ENCODE results near the gene TNFRSF17.
"Not testable (repeated sequence)": the region's sequence is repeated elsewhere in the genome, so short reads cannot be mapped to it uniquely, and the experiment has no call there.

The TNFRSF17 gene

DNA sequence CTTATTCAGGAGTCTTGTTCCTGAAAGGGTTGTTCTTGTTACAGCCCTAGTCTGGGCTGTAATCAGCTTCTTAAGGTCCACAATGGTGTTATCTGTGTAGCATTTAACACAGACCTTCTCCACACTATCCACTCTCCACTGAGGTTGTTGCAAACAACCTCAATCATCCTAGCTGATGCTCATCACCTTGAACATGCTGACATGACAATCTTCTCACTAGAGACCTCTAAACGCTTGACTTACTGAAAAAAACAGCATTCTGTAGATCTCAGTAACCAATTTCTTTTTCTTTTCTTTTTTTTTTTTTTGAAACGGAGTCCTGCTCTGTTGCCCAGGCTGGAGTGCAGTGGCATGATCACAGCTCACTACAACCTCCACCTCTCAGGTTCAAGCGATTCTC is 3.6 kb downstream of the TNFRSF17 start:
- in situ Hi-C loops (cut with MboI; ENCODE audit: low sequenced_read_pairs) = no loop called here

DNA sequence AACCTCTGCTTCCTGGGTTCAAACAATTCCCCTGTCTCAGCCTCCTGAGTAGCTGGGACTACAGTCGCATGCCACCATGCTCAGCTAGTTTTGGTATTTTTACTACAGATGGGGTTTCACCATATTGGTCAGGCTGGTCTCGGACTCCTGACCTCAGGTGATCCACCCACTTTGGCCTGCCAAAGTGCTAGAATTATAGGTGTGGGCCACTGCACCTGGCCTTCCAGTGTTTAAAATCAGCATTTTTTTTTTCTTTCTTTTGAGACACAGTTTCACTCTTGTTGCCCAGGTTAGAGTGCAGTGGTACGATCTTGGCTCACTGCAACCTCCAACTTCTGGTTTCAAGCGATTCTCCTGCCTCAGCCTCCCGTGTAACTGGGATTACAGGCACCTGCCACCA is 5.3 kb downstream of the TNFRSF17 start:
- in situ Hi-C loops (cut with MboI; ENCODE audit: low sequenced_read_pairs) = not testable (repeated sequence)

DNA sequence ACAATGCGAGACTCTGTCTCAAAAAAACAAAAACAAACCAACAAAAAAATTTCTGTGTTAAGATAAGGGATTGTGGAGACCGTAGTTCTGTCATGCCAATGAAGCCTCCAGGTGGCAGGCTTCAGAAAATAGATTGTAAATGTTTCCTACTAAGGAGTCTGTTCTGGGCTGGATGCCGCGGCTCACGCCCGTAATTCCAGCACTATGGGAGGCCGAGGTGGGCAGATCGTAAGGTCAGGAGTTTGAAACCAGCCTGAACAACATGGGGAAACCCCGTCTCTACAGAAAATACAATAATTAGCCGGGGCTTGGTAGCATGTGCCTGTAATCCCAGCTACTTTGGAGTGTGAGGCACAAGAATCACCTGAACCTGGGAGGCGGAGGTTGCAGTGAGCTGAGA is 7.1 kb downstream of the TNFRSF17 start:
- in situ Hi-C loops (cut with MboI; ENCODE audit: low sequenced_read_pairs) = no loop called here

DNA sequence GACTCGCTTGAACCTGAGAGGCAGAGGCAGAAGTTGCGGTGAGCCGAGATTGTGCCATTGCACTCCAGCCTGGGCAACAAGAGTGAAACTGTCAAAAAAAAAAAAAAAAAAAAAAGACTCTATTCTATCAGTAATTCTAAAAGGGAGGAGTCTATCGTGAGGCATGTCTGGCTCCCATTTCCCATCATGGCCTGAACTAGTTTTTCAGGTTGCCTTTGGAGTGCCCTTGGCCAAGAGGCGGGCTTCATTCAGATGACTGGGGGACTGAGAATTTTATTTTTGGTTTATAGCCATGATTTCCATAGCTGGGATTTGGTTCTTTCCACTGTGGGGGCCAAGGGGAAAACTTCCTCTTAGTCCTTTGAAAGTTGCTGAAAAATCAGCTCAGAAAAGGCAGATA is 8.1 kb downstream of the TNFRSF17 start:
- in situ Hi-C loops (cut with MboI; ENCODE audit: low sequenced_read_pairs) = no loop called here

DNA sequence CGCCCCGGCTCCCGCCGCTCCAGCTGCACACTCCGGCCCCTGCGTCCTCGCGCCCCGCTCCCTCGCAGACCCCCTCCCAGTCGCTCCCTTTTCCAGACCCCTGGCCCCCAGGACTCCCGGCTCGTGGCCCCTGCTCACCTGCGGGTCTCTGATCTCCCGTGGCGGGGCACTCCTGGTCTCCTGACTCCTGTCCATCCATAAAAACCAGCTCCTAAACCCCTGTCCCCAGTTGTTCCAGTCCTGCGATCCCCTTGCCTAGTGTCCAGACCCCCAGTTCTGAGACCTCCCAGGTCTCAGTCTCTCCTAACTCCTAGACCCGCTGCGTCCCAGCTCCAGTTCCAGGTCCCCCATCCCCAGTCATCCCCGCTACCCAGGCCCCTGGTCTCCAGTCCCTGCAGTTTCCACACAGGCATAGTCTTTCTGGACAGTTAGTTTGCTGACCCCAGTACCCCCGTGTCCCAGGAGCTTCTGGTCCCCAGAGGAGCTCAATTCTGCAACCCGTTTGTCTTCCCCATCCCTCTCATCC is 11.9 kb downstream of the TNFRSF17 start:
- in situ Hi-C loops (cut with MboI; ENCODE audit: low sequenced_read_pairs) = no loop called here

DNA sequence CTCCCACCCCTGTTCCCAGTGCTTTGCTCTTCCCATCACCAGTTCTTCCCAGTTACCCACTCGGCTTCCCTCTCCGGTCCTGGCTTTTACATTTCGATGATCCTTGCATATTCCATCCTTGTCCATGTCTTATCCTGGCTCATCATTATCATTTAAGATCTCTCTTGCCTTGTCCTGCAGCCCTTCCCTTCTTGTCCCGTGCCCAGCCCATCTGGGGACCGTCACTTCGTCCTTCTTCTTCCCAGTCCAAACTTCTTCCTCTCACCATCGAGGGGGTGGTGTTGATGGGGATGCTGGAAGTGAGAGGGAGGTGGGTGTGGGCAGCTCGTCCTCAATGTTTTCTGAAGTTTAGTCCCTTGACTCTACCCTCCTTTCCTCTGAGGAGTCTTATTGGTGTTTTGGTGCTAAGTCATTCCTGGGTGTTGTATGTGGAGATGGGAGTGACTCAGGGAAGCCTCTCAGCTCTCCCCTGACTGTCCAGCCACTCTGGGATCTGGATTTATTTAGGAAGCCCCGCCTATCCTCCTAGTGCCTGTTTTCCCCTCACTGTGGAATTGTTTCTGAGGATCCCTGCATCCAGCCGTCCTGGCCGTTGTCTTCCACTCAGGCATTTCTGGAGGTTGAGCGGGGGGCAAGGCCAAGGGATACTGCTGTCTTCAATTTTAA is 12.5 kb downstream of the TNFRSF17 start:
- in situ Hi-C loops (cut with MboI; ENCODE audit: low sequenced_read_pairs) = no loop called here

DNA sequence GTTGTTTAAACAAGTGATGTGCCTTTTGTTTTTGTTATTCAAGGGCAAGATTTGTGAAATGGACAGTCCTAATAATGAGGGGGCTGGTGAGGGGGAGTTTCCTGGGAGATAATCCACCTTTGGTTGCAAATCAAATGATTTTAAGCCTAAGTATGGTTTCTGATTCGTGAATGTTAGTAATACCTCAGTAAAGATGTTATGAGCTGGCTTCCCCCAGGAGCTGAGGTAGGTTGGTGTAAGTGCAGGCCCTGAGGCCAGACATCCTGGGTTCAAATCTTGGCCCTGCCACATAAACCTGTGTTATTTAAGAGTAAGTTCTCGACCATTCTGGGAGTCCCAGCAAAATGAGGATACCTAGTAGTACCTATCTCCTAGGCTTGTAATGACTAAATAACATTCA is 13.1 kb downstream of the TNFRSF17 start:
- in situ Hi-C loops (cut with MboI; ENCODE audit: low sequenced_read_pairs) = no loop called here

DNA sequence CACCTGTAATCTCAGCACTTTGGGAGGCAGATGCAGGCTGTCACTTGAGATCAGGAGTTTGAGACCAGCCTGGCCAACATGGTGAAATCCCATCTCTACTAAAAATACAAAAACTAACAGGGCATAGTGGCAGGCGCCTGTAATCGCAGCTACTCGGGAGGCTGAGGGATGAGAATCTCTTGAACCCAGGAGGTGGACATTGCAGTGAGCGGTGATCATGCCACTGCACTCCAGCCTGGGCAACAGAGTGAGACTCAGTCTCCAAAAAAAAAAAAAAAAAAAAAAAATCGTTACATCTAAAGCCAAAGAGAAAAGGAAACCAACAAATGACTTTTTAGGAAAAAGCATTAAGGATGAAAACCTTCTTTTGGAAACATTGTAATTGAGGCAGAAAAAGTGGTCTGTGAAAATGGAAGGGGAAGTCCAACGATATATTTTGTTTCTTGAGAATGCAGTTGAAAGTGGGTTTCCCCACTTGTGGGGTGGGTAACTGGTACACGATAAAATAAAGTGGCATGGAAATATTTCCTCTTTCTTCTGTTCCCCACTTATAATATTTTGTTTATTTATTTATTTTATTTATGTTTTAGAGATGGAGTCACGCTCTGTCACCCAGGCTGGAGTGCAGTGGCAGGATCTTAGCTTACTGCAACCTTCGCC is 14.1 kb downstream of the TNFRSF17 start:
- in situ Hi-C loops (cut with MboI; ENCODE audit: low sequenced_read_pairs) = no loop called here

DNA sequence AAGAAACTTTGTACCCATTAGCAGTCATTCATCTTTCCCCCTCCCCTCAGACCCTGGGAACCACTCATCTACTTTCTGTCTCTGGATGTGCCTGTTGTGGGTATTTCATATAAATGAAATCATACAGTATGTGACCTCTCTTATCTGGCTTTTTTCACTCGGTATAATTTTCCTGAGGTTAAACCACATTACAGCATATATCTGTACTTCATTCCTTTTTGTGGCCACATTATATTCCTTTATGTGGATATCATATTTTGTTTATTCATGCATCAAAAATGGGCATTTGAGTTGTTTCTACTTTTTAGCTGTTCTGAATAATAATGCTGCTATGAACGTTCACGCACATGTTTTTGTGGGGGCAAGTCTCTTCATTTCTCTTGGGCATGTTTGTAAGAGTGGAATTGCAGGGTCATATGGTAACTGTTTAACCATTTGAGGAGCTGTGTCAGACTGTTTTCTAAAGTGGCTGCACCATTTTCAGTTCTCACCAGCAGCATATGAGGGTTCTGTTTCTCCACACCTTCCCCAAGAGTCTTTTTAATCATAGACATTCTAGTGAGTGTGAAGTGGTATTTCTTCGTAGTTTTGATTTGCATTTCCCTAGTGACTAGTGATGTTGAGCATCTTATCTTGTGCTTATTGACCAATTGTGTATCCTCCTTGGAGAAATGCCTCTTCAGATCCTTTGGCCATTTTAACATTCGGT is 15.3 kb downstream of the TNFRSF17 start:
- in situ Hi-C loops (cut with MboI; ENCODE audit: low sequenced_read_pairs) = no loop called here

DNA sequence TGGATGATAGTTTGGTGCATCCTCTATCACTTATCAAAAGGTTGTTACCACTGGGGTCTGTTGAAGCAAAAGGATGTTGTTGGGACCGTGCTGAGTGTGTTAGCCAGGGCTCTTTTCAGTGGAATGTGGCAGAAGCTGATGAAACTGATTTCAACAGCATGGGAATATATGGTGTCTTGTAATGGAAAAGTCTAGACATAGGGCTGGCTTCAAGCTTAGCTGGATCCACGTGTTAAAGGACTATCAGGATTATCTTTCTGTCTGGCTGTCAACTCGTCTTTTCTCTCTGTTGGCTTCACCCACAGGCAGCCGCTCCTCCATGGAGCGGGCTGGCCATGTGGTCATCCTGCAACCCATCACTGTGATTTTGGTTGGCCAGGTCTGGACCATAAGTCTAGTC is 20.2 kb downstream of the TNFRSF17 start:
- in situ Hi-C loops (cut with MboI; ENCODE audit: low sequenced_read_pairs) = no loop called here

DNA sequence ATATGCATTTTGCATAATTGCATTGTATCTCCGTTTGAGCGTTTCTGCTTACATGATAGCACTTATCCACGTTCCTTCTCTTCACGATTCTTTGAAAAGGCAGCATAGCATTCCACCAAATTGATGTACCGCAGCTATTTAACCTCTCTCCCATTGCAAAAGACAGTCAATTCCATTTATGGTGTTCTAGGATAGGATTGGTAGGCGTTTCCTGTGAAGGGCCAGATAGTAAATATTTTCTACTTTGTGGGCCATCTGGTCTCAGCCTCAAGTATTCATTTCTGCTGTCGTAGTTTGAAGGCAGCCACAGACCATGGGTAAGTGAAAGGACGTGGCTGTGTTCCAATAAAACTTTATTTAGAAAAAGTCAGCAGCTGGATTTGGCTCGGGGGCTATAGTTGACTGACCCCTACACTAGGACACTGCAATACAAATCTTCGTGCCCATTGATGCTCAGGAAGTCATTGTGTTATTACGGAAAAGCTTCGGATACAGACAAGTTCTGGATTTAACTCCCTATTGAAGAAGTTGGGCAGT is 21.6 kb downstream of the TNFRSF17 start:
- in situ Hi-C loops (cut with MboI; ENCODE audit: low sequenced_read_pairs) = no loop called here

DNA sequence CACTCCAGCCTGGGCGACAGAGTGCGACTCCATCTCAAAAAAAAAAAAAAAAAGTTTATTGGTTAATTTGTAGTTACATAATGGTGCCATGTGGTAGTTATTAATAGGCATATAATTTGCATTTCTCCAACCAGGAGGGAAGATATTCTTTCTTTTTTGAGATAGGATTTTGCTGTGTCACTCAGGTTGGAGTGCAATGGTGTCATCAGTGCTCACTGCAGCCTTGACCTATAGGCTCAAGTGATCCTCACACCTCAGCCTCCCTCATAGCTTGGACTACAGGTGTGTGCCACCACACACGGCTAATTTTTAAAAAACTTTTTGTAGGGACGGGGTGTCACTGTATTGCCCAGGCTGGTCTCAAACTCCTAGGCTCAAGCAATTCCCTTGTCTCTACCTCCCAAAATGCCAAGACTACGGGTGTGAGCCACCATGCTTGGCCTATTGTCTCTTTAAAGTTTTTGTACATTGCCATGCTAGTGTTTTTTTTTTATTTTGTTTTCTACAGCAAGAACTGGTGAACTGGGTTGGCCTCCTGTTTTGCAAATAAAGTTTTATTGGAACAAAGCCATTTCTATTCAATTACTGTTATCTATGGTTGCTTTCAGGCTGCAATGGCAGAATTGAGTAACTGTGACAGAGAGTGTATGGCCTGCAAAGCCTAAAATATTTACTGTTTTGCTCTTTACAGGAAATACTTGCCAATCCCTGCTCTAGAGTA is 23.4 kb downstream of the TNFRSF17 start:
- in situ Hi-C loops (cut with MboI; ENCODE audit: low sequenced_read_pairs) = no loop called here

DNA sequence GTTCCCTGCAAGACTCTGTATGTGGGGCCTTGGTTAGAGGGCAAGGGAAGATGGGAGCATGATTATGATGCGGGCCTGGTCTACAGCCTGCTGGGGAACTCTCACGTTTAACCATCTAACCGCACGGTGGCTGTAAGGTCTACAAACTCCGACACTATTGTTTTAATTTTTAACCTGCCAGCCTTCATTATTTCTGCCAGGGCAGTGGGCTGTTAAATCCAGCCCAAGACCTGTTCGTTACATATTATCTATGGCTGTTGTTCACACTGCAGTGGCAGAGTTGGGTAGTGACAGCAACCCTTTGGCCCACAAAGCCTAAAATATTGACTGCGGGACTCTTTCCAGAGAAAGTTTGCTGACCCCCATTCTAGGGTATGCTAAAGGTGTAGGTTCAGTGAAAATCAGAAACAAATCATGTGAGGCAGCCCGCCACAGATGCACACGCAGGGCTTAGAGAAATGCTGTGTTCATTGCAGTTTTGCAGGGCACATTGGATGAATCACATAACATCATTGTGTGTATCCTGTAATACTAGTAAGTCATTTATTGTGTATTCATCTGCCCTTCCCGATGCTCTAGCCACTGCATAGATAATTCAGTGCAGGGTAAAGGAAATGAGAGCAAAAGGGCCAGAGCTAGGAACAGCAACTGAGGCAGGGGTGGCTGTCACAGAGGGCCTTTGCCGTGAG is 25.8 kb downstream of the TNFRSF17 start:
- in situ Hi-C loops (cut with MboI; ENCODE audit: low sequenced_read_pairs) = no loop called here

DNA sequence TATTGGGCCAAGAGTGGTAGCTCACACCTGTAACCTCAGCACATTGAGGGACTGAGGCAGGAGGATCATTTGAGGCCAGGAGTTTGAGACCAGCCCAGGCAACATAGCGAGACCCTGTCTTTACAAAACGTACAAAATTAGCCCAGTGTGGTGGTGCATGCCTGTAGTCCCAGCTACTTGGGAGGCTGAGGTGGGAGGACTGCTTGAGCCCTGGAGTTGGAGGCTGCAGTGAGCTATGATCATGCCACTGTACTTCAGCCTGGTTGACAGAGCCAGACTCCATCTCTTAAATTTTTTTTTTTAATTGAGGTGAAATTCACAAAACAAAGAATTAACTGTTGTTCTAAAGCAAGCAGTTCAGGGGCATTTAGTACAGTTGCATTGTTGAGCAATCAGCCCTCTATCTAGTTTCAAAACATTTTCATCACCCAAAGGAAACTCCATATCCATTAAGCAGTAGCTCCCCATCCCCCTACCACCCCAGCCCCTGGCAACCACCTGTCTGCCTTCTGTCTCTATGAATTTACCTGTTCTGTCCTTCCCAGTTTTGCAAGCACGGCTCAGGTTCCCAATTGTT is 27.1 kb downstream of the TNFRSF17 start:
- in situ Hi-C loops (cut with MboI; ENCODE audit: low sequenced_read_pairs) = no loop called here

DNA sequence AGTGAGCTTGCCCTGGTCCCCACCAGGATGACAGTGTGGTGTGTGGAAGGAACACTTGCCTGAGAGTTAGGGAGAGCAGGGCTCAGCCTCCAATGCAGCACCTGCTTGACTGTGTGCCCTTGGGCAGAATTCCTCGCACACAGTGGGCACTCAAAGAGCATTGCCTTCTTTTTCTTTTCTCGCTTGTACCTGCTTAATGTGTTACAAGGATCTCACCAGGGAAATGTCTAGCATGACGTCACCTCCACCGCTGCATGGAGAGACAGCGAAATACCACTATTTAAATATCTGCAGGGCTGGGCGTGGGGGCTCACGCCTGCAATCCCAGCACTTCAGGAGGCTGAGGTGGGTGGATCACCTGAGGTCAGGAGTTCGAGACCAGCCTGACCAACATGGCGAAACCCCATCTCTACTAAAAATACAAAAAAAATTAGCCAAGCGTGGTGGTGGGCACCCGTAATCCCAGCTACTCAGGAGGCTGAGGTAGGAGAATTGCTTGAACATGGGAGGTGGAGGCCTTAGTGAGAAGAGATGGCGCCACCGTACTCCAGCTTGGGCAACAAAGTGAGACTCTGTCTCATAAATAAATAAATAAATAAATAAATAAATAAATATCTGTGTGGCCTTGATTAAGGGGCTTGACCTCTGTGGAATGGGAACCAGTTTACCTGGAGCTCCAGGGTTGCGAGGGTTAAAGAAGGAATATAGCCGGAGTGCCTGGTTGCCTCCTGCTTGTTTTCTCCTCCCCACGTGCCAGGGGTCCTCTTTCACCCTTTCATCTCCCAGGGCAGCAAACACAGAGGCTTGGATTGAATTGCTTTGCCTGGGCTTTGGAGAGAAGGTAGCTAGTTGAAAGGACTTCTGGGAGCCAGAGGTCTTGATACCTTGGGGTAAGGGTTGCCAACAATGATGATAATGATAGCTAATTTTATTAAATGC is 27.8 kb downstream of the TNFRSF17 start:
- in situ Hi-C loops (cut with MboI; ENCODE audit: low sequenced_read_pairs) = no loop called here

DNA sequence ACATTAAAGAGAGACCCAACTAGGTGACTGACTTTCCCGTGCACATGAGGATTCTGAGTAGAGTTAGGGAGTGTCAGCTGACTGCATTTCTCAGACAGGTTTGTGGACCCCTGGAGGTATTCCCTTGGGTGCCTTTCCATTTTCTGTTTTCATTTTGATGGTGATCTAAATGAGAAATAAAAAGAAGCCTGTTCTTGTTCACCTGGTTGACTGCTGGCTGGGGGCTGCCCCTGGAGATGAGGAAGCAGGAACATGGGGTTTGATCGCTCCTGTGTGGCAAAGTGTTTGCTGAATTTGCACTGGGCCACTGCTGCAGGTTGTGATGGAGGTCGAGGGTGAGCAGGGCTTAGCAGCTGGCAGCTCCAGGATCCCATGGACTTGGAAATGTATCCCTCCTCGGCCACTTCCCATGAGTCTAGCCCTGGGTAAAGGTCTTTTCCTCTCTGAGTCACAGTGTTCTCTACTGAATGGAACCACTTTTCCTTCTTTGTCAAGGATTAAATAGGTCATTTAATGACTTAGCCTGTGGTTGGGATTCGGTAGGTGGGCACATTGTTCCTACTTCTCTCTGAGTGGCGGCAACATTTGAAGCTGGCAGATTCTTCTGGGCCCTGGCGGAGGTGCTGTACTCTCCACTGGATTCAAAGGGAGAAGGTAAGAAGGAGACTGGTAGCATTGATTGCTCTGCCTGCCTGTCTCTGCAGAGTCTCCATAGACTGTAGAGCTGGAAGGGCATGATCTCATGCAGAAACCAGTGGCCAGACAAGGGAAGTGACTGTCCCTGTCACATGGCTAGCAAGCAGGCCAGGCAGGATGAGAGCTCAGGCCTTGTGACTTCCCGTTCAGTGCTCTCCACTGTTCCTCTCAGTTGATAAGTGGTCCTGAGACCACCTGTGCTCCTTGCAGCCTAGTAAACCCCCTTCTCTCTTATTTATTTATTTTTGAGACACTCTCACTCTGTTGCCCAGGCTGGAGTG is 29.4 kb downstream of the TNFRSF17 start:
- in situ Hi-C loops (cut with MboI; ENCODE audit: low sequenced_read_pairs) = no loop called here

DNA sequence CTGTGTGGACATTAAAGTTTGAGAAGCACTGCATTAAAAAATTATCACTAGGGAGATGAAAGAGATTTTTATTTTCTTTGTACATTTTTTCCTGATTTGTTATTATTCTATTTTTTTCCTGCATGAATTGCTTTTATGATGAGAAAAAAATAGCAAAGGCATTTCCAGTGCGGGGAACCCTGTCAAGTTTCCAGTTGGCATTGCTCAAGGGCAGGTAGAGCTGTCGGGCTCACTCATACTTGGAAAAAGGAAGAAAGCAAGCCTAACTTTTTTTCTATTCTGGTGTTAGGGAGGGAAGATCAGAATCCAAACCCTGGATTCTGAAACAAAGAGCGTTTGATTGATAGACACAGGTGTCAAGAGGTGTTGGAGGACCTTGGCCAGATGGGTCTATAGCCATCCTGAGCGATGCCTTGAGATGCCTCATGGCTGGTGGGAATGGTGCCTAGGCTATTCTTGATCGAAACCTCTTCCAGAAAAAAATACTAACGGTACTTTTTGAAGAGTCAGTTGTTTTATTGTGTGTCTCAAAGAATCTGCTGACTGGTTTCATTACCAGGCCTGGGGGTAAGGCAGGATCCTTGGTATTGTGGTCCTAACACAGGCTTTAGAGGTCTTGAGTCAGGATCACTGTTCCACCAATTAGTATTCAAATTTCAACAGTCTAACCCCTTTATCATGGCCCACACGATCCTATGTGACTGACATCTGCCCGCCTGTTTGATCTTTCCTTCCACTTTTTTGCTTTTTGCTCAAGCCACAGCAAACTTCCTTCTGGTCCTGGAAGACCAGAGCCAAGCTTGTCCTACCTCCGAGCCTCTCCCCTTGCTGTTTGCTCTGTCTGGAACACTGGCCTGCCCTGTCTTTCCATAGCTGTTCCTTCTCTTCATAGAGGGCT is 31.7 kb downstream of the TNFRSF17 start:
- in situ Hi-C loops (cut with MboI; ENCODE audit: low sequenced_read_pairs) = no loop called here

Data from hTERT RPE-1 (cell line).